ENCODE data around the gene HAUS7.

HAUS7 gene

DNA sequence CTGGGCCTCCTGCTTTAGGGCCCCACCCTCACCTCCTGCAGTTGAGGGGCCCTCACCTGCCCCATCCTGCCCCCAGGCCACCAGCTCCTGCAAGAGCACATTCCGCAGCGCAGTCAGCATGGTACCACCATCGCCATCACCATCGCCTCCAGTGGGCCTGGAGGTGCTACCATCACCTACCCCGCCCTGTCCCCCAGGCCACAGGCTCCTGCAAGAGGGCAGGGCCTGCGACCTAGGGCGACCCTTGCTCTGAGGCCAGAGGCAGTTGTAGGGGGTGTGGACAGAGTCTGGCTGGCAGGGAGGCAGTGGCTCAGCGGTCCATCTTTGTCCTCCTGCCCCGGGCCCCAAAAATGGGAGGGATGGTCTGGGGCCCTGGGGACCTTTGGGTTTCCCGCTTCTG lies 3.9 kb upstream of the HAUS7 start:
- TF ChIP-seq TCF4 (CRISPR knock-in tag; IDR thresholded peaks at IDR 0.05; ENCODE audit: borderline replicate concordance) = no peak
- TF ChIP-seq CSDC2 (CRISPR knock-in tag; IDR thresholded peaks at IDR 0.05) = no peak
- TF ChIP-seq, protein P1, sequence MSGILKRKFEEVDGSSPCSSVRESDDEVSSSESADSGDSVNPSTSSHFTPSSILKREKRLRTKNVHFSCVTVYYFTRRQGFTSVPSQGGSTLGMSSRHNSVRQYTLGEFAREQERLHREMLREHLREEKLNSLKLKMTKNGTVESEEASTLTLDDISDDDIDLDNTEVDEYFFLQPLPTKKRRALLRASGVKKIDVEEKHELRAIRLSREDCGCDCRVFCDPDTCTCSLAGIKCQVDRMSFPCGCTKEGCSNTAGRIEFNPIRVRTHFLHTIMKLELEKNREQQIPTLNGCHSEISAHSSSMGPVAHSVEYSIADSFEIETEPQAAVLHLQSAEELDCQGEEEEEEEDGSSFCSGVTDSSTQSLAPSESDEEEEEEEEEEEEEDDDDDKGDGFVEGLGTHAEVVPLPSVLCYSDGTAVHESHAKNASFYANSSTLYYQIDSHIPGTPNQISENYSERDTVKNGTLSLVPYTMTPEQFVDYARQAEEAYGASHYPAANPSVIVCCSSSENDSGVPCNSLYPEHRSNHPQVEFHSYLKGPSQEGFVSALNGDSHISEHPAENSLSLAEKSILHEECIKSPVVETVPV (CRISPR knock-in tag; IDR thresholded peaks at IDR 0.05) = no peak
- no peak for TF ChIP-seq RARB (CRISPR knock-in tag; IDR thresholded peaks at IDR 0.05)
- TF ChIP-seq ZC3H10 (CRISPR knock-in tag; IDR thresholded peaks at IDR 0.05) = no peak
- TF ChIP-seq PPARA (CRISPR knock-in tag; IDR thresholded peaks at IDR 0.05; ENCODE audit: borderline replicate concordance) = no peak
- TF ChIP-seq, protein P2, sequence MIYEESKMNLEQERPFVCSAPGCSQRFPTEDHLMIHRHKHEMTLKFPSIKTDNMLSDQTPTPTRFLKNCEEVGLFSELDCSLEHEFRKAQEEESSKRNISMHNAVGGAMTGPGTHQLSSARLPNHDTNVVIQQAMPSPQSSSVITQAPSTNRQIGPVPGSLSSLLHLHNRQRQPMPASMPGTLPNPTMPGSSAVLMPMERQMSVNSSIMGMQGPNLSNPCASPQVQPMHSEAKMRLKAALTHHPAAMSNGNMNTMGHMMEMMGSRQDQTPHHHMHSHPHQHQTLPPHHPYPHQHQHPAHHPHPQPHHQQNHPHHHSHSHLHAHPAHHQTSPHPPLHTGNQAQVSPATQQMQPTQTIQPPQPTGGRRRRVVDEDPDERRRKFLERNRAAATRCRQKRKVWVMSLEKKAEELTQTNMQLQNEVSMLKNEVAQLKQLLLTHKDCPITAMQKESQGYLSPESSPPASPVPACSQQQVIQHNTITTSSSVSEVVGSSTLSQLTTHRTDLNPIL (CRISPR knock-in tag; IDR thresholded peaks at IDR 0.05; ENCODE audit: low read depth) = no peak
- TF ChIP-seq ZNF70 (CRISPR knock-in tag; IDR thresholded peaks at IDR 0.05) = no peak
- no peak for TF ChIP-seq TOX (CRISPR knock-in tag; IDR thresholded peaks at IDR 0.05; ENCODE audit: borderline replicate concordance)
- no peak for TF ChIP-seq OSR1 (CRISPR knock-in tag; IDR thresholded peaks at IDR 0.05)
- no peak for TF ChIP-seq ISL1 (CRISPR knock-in tag; IDR thresholded peaks at IDR 0.05)
- TF ChIP-seq ESRRG (CRISPR knock-in tag; IDR thresholded peaks at IDR 0.05) = no peak
- no peak for TF ChIP-seq GLIS3 (CRISPR knock-in tag; IDR thresholded peaks at IDR 0.05)
- TF ChIP-seq BACH2 (CRISPR knock-in tag; IDR thresholded peaks at IDR 0.05; ENCODE audit: borderline replicate concordance) = no peak
- no peak for TF ChIP-seq ZFP30 (CRISPR knock-in tag; IDR thresholded peaks at IDR 0.05)
- no peak for TF ChIP-seq ZNF565 (CRISPR knock-in tag; conservative IDR thresholded peaks at IDR 0.05; ENCODE audit: low read depth)
- no peak for ATAC-seq

DNA sequence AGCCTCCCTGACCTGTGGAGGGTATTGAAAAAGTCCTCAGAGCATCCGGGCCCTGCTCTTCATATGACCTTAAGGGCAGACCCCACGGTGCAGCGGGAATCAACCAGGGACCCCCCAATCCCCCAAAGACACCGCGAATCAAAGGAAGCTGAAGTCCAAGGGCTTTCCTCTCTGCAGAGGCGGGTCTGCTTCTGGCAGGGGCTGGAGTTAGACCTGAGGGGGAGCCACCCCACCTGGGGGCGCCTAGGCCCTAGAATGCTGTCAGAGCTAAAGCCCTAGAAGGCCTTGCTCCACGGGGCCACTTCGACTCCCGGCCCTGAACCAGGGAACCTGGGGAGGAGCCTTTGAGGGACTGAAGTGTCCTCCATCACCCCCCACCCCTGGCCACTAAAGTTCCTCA lies 2.8 kb upstream of the HAUS7 start:
- TF ChIP-seq GLIS3 (CRISPR knock-in tag; IDR thresholded peaks at IDR 0.05) (no peak), BACH2 (CRISPR knock-in tag; IDR thresholded peaks at IDR 0.05; ENCODE audit: borderline replicate concordance) (no peak), ZNF8 (CRISPR knock-in tag; IDR thresholded peaks at IDR 0.05) (no peak)
- ATAC-seq = no peak

DNA sequence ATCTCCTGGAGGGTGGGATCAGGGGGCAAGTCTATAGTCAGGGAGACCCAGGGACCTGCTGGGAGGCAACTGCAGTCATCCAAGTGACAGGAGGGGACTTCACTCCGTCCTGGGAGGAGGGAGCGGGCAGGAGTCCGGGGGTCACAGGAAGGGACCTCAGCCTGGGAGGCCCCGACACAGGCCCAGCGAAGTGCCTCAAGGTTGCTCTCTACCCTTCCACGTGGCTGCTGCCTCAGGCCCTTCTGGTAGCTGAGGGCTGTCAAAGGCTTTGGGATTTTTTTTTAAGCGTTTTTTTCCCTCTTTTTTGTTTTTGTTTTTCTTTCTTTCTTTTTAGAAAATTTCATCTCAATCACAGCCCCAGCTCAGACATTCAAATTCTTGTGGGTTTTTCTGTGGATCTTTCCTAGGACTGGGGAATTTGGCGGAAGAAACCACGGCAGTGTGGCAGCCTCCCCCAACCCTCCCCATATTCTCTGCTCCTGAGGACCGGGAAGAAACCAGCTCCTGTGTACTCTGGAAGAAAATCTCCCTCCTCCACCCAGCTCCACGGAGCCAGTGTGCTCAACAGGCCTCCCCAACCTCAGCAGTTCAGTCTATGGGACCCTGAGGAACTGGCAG lies 1.4 kb upstream of the HAUS7 start:
- TF ChIP-seq CSDC2 (CRISPR knock-in tag; IDR thresholded peaks at IDR 0.05) = no peak
- TF ChIP-seq, protein P1 (CRISPR knock-in tag; IDR thresholded peaks at IDR 0.05) = no peak
- TF ChIP-seq TOX (CRISPR knock-in tag; IDR thresholded peaks at IDR 0.05; ENCODE audit: borderline replicate concordance) = no peak
- TF ChIP-seq, protein P3, sequence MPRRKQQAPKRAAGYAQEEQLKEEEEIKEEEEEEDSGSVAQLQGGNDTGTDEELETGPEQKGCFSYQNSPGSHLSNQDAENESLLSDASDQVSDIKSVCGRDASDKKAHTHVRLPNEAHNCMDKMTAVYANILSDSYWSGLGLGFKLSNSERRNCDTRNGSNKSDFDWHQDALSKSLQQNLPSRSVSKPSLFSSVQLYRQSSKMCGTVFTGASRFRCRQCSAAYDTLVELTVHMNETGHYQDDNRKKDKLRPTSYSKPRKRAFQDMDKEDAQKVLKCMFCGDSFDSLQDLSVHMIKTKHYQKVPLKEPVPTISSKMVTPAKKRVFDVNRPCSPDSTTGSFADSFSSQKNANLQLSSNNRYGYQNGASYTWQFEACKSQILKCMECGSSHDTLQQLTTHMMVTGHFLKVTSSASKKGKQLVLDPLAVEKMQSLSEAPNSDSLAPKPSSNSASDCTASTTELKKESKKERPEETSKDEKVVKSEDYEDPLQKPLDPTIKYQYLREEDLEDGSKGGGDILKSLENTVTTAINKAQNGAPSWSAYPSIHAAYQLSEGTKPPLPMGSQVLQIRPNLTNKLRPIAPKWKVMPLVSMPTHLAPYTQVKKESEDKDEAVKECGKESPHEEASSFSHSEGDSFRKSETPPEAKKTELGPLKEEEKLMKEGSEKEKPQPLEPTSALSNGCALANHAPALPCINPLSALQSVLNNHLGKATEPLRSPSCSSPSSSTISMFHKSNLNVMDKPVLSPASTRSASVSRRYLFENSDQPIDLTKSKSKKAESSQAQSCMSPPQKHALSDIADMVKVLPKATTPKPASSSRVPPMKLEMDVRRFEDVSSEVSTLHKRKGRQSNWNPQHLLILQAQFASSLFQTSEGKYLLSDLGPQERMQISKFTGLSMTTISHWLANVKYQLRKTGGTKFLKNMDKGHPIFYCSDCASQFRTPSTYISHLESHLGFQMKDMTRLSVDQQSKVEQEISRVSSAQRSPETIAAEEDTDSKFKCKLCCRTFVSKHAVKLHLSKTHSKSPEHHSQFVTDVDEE (CRISPR knock-in tag; IDR thresholded peaks at IDR 0.05) = no peak
- no peak for TF ChIP-seq SNAI2 (CRISPR knock-in tag; IDR thresholded peaks at IDR 0.05)
- no peak for TF ChIP-seq ZFP3 (CRISPR knock-in tag; IDR thresholded peaks at IDR 0.05)
- no peak for TF ChIP-seq ZC3H10 (CRISPR knock-in tag; IDR thresholded peaks at IDR 0.05)
- TF ChIP-seq TCF4 (CRISPR knock-in tag; IDR thresholded peaks at IDR 0.05; ENCODE audit: borderline replicate concordance) = no peak
- TF ChIP-seq ZNF565 (CRISPR knock-in tag; conservative IDR thresholded peaks at IDR 0.05; ENCODE audit: low read depth) = no peak
- TF ChIP-seq ESRRG (CRISPR knock-in tag; IDR thresholded peaks at IDR 0.05) = no peak
- TF ChIP-seq ZNF70 (CRISPR knock-in tag; IDR thresholded peaks at IDR 0.05) = no peak
- TF ChIP-seq, protein P2 (CRISPR knock-in tag; IDR thresholded peaks at IDR 0.05; ENCODE audit: low read depth) = no peak
- no peak for TF ChIP-seq OSR1 (CRISPR knock-in tag; IDR thresholded peaks at IDR 0.05)
- TF ChIP-seq ISL1 (CRISPR knock-in tag; IDR thresholded peaks at IDR 0.05) = no peak
- TF ChIP-seq, protein P4, sequence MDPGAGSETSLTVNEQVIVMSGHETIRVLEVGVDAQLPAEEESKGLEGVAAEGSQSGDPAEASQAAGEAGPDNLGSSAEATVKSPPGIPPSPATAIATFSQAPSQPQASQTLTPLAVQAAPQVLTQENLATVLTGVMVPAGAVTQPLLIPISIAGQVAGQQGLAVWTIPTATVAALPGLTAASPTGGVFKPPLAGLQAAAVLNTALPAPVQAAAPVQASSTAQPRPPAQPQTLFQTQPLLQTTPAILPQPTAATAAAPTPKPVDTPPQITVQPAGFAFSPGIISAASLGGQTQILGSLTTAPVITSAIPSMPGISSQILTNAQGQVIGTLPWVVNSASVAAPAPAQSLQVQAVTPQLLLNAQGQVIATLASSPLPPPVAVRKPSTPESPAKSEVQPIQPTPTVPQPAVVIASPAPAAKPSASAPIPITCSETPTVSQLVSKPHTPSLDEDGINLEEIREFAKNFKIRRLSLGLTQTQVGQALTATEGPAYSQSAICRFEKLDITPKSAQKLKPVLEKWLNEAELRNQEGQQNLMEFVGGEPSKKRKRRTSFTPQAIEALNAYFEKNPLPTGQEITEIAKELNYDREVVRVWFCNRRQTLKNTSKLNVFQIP (CRISPR knock-in tag; IDR thresholded peaks at IDR 0.05; ENCODE audit: borderline replicate concordance, low read depth) = no peak
- no peak for TF ChIP-seq ZNF8 (CRISPR knock-in tag; IDR thresholded peaks at IDR 0.05)
- no peak for TF ChIP-seq BACH2 (CRISPR knock-in tag; IDR thresholded peaks at IDR 0.05; ENCODE audit: borderline replicate concordance)
- no peak for ATAC-seq
